Measurements from ENCODE around the gene VPS37D.

The VPS37D gene

DNA sequence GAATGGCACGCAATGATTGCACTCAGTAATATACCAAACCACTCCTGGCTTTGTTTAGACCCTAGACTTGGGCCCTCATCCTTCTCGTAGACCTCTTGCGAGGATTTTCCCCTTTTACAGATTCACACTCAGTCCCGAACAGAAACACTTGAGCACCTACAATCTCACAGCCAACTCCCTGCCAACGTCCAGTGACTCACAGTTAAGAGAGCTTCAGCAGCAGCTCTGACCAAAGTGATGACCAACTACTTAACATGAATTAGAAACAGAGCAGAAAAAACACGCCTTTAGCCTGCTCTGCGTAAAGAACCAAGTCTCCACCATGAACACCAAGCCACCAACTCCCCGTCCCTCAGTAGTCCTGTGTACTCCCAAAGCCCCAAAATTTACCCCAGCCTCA is 13.4 kb downstream of the VPS37D start:
- no peak for DNase-seq

- DNase-seq = no peak
Observed at GRCh38 chr7:73682745-73683055, 15.1 kb downstream of the VPS37D start.

DNA sequence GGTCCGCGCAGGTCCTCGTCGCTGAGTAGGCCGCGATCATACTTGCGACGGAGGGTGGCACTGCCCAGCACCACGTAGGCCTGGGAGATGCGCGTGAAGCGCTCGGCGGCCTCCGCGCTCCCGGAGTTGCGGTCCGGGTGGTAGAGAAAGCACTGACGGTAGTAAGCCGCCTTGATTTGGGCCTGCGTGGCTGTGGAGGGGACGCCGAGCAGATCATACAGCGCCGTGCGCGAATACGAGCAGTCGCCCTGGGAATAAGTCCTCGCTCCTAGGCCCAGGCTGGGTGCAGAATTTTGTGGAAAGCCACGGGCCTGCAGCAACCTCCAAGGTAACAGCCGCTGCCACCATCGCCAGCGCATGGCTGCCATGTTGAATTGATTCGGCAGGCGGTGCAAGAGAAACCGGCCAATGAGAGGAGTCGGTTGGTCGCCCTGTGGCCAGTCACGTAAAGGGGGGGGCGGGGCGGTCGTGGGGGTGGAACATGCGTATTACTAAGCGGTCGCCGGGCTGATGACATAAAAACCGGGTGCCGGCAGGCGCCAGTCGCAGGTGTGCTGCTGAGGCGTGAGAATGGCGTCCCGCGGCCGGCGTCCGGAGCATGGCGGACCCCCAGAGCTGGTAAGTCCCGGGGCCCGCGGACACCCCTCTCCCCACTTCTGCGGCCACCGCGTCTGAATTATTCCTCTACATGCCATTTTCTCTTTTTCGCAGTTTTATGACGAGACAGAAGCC is 15.6 kb downstream of the VPS37D start, which contains the start of the genes BUD23 and DNAJC30:
Gene BUD23 (plus strand): TSS at position 542 of the 732 bp plus-strand sequence. CDS start 29 bp downstream, at position 571.
Gene DNAJC30 (minus strand): TSS at position 398 of the 732 bp plus-strand sequence. CDS start 30 bp downstream, at position 368.
- peak; percentile 91 for DNase-seq

DNA sequence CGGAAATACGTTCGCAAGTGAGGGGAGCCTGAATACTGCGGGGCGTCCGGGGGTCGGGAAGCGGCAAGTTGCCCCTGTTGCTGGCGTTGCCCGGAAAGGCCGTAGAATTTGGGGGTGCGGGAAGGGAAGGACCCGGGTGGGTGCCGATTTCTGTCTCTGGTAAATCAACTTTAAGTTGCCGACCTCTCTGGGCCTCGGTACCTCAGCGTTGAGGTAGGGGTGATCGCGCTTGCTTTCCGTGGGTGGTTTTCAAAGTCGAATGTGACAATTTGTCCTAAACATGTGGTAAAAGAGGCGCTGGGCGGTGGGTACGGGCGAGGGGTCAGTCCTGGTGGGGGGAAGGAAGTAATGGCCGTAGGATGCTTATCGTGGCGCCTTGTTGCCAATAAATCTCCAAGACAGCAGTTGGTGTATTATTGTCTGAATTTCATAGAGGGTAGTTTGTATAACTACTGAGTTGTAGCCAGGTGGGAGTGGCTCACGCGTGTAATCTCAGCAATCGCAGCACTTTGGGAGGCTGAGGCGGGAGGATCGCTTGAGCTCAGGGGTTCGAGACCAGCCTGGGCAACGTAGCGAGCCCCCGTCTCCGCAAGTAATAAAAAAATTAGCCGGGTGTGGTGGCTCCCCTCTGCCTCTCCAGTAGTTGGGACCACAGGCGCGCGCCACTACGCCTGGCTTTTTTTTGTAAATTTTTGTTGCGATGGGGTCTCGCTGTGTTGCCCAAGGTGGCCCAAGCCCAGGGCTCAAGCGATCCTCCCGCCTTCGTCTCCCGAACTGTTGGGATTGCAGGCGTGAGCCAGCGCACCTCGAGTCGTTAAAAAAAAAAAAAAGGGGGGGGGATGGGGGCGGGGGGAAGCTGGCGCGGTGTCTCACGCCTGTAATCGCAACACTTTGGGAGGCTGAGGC is 16.4 kb downstream of the VPS37D start:
- DNase-seq = no peak

DNA sequence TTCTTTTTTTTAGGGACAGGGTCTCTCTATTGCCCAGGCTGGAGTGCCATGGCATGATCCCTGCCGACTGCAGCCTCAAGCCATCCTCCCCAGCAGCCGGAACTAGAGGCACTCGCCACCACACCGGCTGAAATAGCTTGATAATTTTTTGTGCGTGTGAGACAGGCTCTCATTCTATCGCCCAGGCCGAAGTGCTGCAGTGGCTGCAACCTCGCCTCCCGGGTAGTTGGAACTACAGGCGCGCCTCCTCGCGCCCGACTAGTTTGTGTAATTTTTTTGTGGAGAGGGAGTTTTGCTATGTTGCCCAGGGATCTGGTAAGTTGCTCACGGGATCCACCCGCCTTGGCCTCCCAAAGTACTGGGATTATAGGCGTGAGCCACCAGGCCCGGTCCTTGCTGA is 17.7 kb downstream of the VPS37D start:
- no peak for DNase-seq

DNA sequence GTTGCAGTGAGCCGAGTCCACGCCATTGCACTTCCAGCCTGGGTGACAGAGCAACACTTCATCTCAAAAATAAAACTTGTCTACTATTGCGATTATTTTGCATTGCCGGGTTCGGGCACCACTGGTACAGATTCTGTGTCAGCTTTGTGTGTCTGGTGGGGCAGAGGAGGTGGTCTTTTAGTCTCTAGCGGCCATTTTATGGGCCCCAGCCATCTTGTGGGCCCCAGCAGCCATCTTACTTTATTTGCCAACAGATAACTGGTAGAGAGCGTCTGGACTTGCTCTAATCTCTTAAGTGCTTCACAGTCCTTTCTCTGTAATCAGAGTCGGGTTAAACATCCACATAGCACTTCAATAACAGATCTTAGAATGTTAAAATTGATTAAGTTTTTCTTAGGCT is 20.7 kb downstream of the VPS37D start:
- no peak for DNase-seq

- no peak for DNase-seq
Observed at GRCh38 chr7:73690646-73691045, 23.0 kb downstream of the VPS37D start.

DNA sequence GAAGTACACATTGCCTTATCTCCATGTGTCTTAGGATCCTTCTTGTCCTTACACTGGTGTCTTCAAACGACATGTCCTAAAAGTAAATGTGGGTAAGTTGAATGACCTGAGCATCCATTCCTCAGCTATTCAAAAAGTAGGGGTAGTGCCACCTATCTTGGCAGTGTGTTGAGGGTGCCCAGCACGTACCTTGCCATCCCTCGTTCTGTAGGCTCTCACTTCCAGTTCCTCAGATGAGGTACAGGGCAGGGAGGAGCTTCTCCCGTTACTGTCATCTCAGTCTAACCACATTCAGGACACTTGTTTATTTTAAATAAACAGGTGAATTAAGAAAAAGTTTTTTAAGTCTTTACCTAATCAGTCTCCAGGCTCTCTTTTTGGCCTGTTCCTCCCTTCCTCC is 28.7 kb downstream of the VPS37D start:
- no peak for DNase-seq

DNA sequence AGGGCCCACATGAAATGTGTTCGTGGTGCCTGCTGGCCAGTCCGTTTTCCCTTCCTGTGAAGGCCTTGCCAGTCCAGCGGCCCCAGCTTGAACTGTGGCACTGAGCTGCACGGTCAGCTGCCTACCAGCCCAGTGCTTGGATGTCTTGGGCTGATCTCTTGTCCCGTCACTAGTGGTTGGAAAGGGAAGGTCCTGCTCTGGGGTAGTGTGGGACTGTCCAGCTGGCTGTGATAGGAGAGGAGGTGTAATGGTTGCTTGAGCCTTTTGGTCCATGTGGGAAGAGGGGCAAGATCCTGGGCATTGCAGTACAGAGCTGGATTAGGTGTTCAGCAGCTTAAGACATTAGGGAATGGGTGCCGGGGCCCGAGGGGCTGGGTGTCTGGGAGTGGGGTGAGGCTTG is 30.8 kb downstream of the VPS37D start:
- no peak for DNase-seq

DNA sequence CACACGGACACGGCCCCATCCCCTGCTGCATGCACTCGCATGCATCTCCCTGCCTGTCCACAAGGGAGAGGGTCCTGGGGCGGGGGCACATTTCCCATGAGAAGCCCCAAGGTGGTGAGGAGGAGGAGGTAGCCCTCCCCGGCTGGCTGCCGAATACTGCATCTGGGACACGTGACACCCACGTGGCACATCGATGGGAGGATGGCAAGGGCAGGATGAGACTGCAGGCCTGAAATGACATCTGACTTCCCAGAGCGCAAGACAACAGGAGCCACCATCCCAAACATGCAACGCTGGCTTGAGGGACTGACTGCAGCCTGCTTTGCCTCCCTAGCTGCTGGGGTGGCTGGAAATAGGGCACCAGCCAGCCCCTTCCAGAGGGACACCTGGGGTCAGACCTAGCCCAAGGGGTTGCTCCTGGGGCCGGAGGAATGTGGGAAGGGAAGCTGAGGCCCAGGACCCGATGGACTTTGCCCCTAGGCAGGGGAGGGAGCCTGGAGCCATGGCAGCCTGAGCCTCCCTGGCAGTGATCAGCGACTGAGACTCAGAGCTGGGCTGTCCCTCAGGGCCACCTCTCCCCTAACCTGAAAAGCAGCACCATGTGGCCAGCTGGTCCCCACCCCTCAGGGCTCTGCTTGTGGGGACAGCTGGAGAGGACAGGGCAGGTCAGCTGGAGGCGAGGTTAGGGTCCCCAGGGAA is 31.9 kb downstream of the VPS37D start:
- DNase-seq = no peak

- DNase-seq = no peak
Observed at GRCh38 chr7:73700069-73700423, 32.4 kb downstream of the VPS37D start.

GRCh38 chr7:73700581-73701134 is 33.0 kb downstream of the VPS37D start:
- DNase-seq = no peak

DNA sequence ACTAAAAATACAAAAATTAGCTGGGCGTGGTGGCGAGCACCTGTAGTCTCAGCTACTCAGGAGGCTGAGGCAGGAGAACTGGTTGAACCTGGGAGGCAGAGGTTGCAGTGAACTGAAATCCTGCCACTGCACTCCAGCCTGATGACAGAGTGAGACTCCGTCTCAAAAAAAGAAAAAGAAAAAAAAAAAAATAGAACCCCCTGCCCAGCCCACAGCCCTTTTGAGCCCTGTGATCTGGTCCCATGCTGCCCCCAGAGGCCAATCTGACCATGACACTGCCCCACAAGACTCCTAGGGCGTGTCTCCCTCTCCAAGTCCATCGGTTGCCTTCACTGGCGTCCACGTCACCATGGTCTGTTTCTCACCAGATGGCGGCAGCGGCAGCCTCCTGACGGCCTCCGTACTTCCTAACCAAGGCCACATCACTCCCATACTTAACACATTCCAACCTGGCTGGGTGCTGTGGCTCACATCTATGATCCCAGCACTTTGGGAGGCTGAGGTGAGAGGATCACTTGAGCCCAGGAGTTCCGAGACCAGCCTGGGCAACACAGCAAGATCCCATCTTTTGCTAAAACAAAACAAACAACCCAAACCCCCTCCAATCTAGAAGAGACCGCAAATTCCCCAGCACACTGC is 33.8 kb downstream of the VPS37D start:
- DNase-seq = peak; percentile 4 to 23

GRCh38 chr7:73702226-73702625 is 34.6 kb downstream of the VPS37D start:
- no peak for DNase-seq

GRCh38 chr7:73702665-73703064 is 35.0 kb downstream of the VPS37D start:
- no peak for DNase-seq

DNA sequence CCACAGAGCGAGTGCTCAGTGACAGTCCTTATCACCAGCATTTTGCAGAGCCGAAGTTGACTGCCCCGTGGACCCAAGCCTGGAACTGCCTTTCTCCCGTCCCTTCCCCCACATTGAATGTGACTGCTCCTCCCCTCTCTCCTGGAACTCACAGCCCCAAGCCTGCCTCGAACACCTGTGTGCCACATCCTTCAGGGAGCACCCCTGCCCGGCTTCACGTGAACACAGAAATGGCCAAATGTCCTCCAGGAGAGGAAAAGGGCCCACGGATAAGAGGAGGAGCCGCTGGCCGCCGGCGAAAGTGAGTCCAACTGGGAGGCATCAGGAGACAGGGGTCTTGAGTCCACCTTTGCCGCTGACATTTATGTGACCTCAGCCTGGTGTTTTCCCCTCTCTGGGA is 35.6 kb downstream of the VPS37D start:
- no peak for DNase-seq

DNA sequence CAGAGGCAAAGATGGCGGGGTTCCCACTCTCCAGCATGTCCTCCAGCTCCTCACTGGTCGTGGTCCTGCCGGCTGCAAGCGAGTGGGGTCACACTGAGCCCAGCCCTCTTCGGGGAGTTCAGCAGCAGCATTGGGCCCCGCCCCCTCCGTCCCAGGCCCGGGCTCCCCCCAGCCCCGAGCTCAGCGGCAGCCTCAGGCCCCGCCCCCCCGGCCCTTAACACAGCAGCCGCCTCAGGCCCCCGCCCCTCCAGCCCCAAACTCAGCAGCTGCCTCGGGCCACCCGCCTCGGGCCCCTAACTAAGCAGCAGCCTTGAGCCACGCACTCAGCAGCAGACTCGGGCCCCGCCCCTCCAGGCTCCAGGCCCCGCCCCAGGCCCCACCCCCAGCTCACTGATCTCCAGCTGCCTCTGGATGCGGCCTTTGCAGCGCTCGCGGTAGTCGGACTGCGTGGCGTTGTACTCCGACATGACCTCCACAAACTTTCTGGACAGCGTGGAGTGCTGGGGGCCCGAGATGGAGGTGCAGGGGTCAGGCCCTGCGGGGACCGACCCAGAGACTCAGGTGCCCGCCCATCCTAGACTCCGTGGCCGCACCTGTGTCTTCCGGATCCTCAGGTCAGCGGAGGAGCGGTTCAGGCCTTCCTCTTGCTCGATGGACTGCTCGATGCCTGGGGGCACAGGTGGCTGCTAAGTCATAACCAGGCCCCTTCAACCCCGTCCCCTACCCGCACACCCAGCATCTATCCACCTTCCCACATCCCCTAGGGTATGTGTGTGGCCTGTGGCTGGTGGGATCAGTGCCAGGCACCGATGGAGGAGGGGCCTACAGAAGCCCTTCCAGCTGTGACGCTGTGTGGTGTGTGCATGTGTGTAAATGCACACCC is 36.4 kb downstream of the VPS37D start:
- peak; percentile 16 to 31 for DNase-seq

DNA sequence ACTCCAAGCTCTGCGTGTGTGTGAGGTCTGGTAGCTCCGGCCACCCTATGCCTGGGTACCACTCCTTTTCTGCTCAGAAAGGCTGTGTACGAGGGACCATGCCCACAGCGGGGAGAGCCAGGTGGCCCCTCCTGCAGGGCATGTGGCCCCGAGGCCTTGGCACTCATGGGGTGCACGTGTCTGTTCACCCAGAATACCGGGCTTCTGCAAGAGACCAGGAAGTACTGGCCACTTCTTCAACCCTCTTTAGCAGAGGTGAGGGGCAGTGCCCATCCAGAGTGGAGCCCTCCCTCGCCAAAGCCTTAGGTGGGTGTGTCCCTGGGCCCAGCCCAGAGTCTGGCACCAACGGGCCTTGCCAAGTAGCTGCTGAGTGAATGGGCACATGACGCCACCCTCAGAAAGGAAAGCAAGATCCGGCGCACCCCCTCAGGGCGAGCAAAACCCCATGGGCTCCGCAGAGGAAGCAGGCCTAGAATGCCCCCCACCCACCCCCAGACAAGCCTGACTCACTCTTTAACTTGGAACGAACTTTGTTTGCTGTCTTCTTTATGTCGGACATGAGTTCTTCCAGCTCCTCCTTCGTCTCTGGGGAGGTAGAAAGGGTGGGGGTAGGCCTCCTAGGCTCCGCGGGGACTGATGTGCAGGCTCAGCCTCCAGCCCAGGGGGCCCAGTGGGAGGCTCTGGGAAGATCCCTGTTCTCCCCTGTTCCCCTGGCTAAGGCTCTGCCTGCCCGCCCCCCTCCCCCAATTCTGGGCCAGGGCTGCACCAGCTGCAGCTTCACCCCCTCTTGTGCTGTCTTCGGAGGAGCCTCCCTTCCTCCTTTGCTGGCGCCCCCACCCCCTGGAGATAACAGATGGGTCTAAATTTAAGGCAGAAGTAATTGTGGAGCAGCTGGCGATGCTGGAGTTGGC is 37.3 kb downstream of the VPS37D start:
- no peak for DNase-seq

GRCh38 chr7:73705551-73705920 is 37.9 kb downstream of the VPS37D start:
- no peak for DNase-seq
